GM12874 (cell line): Measurements from ENCODE around the gene ABHD8.

Experiments
- CTCF ChIP-seq: IDR thresholded peaks from 2 replicates; pipeline ENCODE4 v1.5.1; 2011; ENCODE audit warnings: low read depth, mild to moderate bottlenecking, control low read depth, low read length, moderate library complexity; ENCODE audit not compliant: insufficient read depth

Gene ABHD8

DNA sequence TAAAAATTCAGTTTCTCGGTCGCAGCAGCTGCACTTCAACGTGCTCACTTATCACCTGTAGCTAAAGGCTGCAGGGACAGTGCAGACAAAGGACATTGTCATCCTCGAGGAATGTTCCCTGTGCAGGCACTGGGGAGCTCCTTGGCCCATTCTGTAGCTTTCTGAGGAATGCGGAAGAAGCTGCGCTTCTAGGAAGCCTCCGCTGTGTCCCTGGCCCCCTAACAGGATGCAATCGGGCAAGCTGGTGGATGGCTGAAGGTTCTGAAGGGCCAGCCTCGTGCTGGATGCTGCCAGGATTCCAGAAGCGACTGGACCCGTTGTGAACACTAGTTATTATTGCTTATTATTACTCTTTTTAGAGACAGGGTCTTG, 23.4 kb upstream of the ABHD8 start:
- TF ChIP-seq CTCF = no peak

DNA sequence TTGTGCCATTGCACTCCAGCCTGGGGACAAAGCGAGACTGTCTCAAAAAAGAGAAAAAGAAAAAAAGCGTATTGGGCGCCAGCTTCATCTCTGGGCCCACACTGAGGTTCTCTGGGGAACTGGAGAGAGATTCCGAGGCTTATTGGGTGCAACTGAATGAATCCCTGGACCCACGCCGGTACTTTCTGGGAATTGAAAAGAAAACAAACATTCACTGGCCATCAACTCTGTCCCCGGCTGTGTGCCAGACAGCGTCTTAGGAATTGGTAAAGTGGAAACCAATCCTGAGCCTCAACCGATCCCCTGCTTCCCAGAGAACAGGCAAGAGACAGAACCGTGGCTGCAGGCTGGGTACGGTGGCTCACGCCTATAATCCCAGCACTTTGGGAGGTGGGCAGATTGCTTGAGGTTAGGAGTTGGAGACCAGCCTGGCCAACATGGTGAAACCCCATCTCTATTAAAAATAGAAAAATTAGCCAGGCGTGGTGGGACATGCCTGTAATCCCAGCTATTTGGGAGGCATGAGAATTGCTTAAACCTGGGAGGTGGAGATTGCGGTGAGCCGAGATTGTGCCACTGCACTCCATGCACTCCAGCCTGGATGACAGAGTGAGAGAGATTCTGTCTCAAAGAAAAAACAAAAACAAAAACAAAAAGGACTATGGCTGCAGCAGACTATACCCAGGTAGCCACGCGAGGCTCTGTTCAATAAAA, 22.8 kb upstream of the ABHD8 start:
- TF ChIP-seq CTCF = no peak

DNA sequence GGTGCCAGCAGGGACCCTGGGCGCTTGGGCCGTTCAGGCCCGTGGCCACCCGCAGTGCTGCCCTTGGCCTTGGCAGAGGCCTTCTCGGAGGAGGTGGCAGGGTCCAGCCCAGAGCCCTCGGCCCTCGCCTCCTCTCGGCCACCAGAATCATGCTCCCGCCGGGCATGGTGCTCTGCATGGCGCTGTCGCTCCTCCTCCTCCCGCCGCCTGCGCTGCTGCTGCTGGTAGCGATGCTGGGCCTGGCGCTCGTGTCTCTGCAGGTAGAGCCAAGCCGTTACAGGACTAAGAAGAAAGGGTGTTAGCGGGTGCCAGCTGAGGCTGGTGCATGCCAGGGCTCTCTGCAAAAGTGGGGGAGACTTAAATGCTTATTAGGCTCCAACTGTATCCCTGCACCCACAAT, 21.9 kb upstream of the ABHD8 start:
- TF ChIP-seq CTCF = no peak

DNA sequence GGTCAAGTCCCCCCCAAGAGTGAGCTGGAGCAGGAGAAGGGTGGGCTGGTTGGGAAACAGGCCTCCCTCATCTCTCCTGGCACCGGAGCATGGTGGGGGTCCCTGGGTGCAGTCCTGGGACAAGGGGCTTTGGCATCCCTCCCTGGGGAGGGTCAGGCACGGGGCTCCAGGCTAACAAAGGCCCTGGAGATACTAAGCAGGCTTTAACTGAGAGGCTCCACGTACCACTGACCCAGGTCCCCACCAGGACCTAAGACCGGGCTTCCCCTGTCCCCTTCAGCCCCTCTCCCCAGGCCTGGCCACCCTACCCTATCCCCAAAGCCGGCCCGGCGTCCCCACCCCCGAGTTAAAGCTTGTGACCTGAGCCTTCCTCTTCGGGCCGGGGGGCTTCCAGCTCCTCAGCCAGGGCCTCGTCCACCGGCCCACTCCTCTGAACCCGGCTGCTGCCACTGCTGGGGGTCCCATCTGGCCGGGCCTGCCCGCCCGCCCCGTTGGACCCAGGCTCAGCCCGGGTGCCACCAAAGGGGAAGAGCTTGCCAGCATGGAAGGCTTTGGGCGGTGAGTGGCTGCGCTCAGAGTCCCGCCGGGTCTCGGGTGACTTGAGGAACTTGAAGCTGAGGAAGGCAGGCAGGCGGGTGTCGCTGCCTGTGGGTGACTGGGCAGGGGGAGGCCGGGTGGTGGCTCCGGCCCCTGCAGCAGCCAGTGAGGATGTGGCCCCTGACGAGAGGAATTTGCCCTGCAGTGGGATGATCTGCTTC, 21.3 kb upstream of the ABHD8 start:
- no peak for TF ChIP-seq CTCF

DNA sequence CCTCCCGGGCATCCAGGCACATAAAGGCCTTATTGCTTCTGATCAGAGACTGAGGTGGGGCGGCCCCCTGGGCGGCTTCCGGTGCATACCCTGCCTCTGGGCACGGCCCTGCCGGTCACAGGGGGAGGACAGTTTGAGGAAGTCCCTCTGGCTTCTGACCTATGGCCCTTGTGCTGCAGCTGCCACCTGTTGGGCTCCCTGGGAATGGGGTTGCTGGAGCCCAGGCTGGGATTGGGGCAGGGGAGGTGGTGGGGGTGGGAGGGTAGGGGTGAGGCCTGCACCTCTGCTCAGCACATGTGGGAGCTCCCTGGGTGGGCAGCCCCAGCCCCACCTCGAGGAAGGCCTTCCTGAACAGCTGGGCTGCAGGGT, 20.7 kb upstream of the ABHD8 start:
- TF ChIP-seq CTCF = no peak

- no peak for TF ChIP-seq CTCF
Observed at GRCh38 chr19:17323300-17323963, 20.2 kb upstream of the ABHD8 start.

DNA sequence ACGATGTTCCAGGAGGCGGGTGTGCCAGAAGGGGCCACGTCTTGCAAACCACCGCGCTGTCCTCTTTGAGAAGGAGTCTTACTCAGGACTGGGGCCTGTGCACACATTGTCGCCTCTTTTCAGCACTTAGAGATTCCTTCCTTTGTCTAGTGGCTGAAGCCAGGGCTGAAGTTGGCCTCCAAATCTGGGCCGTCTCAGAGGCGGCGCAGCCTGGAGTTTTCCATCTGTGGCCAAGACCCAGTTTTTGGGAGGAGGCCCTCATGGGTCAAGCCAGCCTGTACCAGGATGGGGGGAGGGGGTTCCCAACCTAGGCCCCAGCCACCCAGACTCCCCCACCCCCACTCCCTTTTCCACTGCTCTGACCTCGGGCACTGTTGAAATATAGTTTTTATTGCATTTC, 19.6 kb upstream of the ABHD8 start:
- TF ChIP-seq CTCF = no peak
